GM12873 (cell line): ENCODE measurements around the gene HIC1.
A peak's percentile ranks its signal among the peaks of the same experiment; 100 is the strongest.

Source experiments
- TF ChIP-seq, protein P1 (sequence below): IDR thresholded peaks from 2 replicates; pipeline ENCODE4 v1.5.1; 2012; ENCODE audit warnings: low read depth, mild to moderate bottlenecking, moderate library complexity, low read length, control low read depth; ENCODE audit not compliant: insufficient read depth; ENCODE audit errors: missing control alignments

Gene HIC1

DNA sequence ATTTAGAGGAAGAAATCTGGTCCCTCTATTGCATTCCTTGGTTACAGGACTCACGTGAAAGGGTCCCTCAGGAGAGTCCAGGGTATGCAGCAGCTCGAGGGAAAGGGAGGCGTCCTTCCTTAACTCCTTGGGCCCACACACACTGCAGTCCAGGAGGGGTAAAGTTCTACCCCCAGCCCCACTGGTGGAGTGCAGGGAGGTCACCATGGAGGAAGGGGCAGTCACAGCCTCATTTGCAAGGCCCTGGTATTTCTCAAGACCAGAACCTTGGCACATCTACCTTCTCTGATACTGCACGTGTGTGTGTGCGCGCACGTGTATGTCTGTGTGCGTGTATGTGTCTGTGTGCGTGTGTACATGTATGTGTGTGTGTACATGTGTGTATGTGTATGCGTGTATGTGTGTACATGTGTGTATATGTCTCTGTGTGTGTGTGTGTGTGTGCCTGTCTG is 11.1 kb downstream of the HIC1 start:
- TF ChIP-seq, protein P1, sequence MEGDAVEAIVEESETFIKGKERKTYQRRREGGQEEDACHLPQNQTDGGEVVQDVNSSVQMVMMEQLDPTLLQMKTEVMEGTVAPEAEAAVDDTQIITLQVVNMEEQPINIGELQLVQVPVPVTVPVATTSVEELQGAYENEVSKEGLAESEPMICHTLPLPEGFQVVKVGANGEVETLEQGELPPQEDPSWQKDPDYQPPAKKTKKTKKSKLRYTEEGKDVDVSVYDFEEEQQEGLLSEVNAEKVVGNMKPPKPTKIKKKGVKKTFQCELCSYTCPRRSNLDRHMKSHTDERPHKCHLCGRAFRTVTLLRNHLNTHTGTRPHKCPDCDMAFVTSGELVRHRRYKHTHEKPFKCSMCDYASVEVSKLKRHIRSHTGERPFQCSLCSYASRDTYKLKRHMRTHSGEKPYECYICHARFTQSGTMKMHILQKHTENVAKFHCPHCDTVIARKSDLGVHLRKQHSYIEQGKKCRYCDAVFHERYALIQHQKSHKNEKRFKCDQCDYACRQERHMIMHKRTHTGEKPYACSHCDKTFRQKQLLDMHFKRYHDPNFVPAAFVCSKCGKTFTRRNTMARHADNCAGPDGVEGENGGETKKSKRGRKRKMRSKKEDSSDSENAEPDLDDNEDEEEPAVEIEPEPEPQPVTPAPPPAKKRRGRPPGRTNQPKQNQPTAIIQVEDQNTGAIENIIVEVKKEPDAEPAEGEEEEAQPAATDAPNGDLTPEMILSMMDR: no peak

DNA sequence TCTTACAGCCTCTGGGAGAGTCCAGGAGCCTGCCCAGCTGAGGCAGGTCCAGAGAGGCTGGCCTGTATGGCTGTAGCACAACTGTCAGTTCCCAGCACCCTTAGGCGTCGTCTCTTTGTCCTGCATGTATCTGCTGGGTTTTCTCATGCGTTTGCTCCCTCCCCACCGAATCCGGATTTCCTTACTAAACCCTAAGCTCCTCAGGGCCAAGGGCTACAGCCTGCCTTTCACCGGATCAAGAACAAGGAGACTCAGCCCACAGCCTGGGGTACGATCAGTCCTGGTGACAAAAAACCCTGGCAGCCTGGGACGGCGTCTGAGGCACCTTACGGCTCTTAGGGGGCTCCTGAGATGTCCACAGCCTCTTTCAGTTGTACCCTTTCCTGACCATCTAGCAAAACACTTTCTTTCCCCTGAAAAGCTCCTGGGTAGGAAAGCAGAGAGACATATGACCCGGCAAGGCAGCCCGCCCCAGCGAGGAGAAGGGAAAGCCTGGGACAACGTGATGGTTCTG is 12.2 kb downstream of the HIC1 start:
- TF ChIP-seq, protein P1: no peak

DNA sequence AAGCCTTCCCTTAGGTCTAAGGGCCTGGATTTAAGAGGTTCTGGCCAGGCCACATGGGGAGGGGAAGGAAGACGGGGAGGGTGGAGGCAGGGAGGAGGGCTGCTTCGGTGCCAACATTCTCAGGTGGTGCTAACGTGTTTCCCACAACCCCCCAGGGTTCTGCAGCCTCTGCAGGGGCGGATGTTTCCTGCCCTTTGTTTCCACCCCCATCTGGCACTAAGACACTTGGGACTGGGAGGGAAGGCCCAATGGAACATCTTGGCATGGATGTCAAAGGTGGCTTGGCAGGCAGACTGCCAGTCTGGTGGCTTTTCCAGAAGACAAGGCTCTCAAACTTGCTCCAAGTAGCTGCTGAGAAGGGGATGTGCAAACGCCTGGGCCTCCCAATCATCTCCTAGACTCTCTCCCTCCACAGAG is 12.7 kb downstream of the HIC1 start:
- TF ChIP-seq, protein P1: no peak

DNA sequence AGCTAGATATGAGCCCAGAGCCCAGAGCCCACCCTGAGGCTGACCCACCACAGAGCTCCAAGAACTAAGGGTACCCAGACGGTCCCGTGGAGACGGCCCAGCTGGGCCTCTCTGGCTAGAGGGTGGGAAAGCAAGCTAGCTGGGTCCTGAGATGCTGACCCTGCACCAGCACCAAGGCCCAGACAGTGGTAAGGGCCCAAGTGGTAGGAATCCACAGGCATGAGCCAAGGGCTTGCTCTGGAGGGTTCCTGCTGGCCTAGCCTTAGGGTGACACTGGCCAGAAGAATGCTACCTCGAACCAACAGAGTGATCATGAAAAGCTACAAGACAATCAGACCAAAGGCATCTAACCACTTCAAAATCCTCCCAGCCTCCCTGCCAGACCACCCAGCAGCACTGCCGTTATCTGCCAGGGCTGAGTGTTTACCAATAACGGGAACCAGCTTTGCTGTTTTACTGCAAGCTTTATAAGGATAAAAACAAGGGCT is 13.2 kb downstream of the HIC1 start:
- TF ChIP-seq, protein P1: no peak

DNA sequence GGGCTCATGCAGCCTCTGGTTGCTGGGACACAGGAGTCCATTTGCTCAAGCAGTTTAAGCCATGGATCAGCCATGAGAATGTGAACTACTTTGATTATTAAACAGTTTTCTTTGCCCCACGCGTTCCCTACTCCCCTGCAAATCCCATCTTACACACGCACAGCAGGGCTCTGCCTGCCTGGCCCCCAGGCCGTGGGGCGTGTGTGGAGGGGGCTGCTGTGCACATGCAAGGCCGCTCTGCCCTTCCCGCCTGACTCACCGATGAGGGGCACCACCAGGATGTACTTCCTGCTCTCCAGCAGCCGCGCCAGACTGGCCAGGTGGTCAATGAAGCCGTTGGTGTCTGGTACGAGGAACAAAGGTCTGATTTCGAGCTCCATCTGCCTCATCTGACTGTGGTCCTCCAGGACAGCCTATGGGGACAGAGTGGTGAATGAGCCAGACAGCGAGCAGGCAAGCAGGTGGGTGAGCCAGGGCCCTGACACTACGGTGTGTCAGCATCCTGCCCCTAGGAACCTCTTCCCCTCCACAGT is 13.7 kb downstream of the HIC1 start:
- TF ChIP-seq, protein P1: no peak

DNA sequence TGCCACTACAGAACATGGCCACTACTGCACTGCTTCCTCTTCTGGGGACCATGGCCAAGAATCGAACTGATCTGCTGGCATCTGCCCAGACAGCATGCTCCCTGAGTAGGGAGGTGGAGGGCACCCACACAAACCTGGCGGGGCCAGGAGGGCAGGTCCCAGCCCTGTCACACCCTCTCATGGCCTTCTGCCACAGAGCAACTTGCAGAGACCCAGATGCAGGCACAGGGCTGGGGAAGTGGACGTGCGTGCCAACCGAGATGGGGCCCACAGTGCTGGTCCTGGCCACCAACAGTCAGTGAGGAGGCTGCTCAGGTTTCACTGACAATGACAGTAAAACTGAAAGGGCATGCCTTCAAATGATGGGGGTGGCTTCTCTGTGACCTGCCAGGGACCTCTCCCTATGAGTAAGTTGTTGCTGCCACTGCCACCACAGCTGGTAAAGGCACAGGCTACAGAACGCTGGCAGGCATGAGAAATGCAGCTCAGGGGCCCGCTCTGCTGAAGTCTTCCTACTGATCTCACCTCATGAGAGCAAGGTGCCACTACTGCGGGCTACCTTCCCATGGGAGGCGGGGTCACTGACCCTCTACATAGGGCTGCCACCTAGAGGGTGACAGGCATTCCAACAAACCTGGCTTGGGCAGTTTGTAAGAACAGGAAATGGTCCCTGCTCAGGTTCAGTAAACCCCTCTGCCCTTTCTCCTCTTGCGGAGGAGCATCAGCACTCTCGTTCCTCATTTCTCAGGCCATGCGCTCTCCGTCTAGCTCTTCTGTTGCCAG is 15.5 kb downstream of the HIC1 start:
- TF ChIP-seq, protein P1: peak; percentile 41

DNA sequence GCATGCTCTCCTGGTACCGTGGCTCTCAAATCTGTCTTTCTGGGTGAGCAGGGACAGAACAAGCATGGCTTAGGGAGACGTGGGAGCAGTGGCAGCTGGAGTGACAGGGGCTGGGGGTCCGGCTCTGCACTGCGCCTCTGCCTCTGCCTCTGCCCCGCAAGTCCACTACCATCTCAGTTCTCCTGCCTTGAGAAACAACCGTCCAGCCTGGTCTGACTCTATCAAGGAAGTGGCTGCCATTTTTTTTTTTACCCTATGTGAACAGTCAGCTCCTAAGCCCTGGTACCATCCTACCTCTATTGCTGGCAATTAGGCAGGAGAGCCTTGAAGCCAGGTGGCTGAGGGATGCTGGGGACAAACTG is 16.1 kb downstream of the HIC1 start:
- TF ChIP-seq, protein P1: no peak
